Fibroblast of mammary gland (primary cell): Measurements from ENCODE around the gene DOCK3.

Source experiments
- DNase-seq: peaks from one replicate; pipeline ENCODE4 v3.0.0-alpha.2; 2010; ENCODE audit warnings: low read depth
- H3K4me3 ChIP-seq: 2 replicates; pipeline ENCODE4 v1.5.1; 2011; ENCODE audit warnings: low read depth, mild to moderate bottlenecking, low read length, moderate library complexity; ENCODE audit not compliant: control insufficient read depth
- CTCF ChIP-seq: conservative IDR thresholded peaks from 2 replicates; pipeline ENCODE4 v1.5.1; 2011; ENCODE audit warnings: low read depth, low read length, inconsistent platforms; ENCODE audit not compliant: control insufficient read depth, insufficient read depth

Gene DOCK3

GRCh38 chr3:51035630-51036029, 360.9 kb downstream of the DOCK3 start:
- no peak for TF ChIP-seq CTCF
- no peak overlapping the region for H3K4me3 ChIP-seq
- DNase-seq, result no peak

- no peak for DNase-seq
- H3K4me3 ChIP-seq, result no peak overlapping the region
- TF ChIP-seq CTCF, result no peak
Measured at GRCh38 chr3:51044982-51045381, 370.3 kb downstream of the DOCK3 start.

- no peak for TF ChIP-seq CTCF
- no peak overlapping the region for H3K4me3 ChIP-seq
- no peak for DNase-seq
Measured at GRCh38 chr3:51052562-51052961, 377.8 kb downstream of the DOCK3 start.

GRCh38 chr3:51057121-51057520, 382.4 kb downstream of the DOCK3 start:
- TF ChIP-seq CTCF, result no peak
- DNase-seq, result no peak

GRCh38 chr3:51063053-51063452, 388.3 kb downstream of the DOCK3 start:
- no peak for TF ChIP-seq CTCF
- no peak for DNase-seq
- H3K4me3 ChIP-seq, result no peak overlapping the region

More at GRCh38 chr3:51057121-51057520, 382.4 kb downstream of the DOCK3 start:
- no peak overlapping the region for H3K4me3 ChIP-seq

GRCh38 chr3:51075221-51075775, 400.6 kb downstream of the DOCK3 start:
- no peak for DNase-seq
- no peak for TF ChIP-seq CTCF
- H3K4me3 ChIP-seq, result no peak overlapping the region

GRCh38 chr3:51082363-51082762, 407.6 kb downstream of the DOCK3 start:
- no peak overlapping the region for H3K4me3 ChIP-seq
- no peak for DNase-seq
- no peak for TF ChIP-seq CTCF
